PC-9 (cell line): ENCODE data around the gene BICC1. TPM values are rescaled to one million over a fixed set of nuclear protein-coding genes. Genes with fewer than 3 reads are reported as not detected.

Source experiments
- BruUV-seq: library from RNA; stranded (reverse); fragments of 400-500 nt; replicated peaks from 2 replicates; lab custom pipeline; 2021; lab: Mats Ljungman, UMichigan
- CTCF ChIA-PET: fragments of 300-600 bp; sonication (Branson Sonifier 250); formaldehyde crosslinking; loops from one replicate; lab custom pipeline; 2022; ENCODE audit warnings: antibody characterized with exemption; lab: Charles Lee
- POLR2A ChIA-PET: fragments of 300-600 bp; sonication (Branson Sonifier 250); formaldehyde crosslinking; loops from one replicate; lab custom pipeline; 2022; ENCODE audit warnings: antibody characterized with exemption; ENCODE audit not compliant: unreplicated experiment; lab: Charles Lee
- DNase-seq, 2 experiments: peaks; one replicate each; pipeline versions ENCODE4 v3.0.0 to v3.0.0-alpha.2; 2015 to 2022; ENCODE audit warnings: mixed read lengths in 1 of 2
- H2AFZ ChIP-seq: fragments of 200-600 bp; sonication (generic); 2 replicates; pipeline ENCODE4 v1.8.1; 2017; ENCODE audit warnings: antibody characterized with exemption
- H3F3A ChIP-seq: fragments of 200-600 bp; sonication (generic); 2 replicates; pipeline ENCODE4 v1.8.1; 2017; ENCODE audit warnings: antibody characterized with exemption, mild to moderate bottlenecking, low read depth; ENCODE audit not compliant: insufficient read depth
- H3K27ac ChIP-seq: fragments of 200-600 bp; sonication (generic); 2 replicates; pipeline ENCODE4 v1.6.1; 2016; ENCODE audit warnings: mixed run types
- H3K27me3 ChIP-seq: fragments of 200-600 bp; sonication (generic); 2 replicates; pipeline ENCODE4 v1.6.1; 2016; ENCODE audit warnings: low read depth, mixed run types; ENCODE audit not compliant: insufficient read depth
- H3K36me3 ChIP-seq: fragments of 200-600 bp; sonication (generic); 2 replicates; pipeline ENCODE4 v1.6.1; 2016; ENCODE audit warnings: low read depth, mixed run types
- H3K4me1 ChIP-seq: fragments of 200-600 bp; sonication (generic); replicated peaks from 2 replicates; pipeline ENCODE4 v1.6.1; 2016; ENCODE audit warnings: mixed run types; ENCODE audit not compliant: insufficient read depth
- H3K4me2 ChIP-seq: fragments of 200-600 bp; sonication (generic); 2 replicates; pipeline ENCODE4 v1.6.1; 2017; ENCODE audit warnings: mixed run types
- H3K4me3 ChIP-seq: fragments of 200-600 bp; sonication (generic); 2 replicates; pipeline ENCODE4 v1.6.1; 2016; ENCODE audit warnings: mixed run types
- H3K79me2 ChIP-seq: fragments of 200-600 bp; sonication (generic); 2 replicates; pipeline ENCODE4 v1.6.1; 2017; ENCODE audit warnings: low read depth, mixed run types
- H3K9me2 ChIP-seq: fragments of 200-600 bp; sonication (generic); 2 replicates; pipeline ENCODE4 v1.8.1; 2017; ENCODE audit warnings: mild to moderate bottlenecking; ENCODE audit not compliant: insufficient read depth
- H3K9me3 ChIP-seq: fragments of 200-600 bp; sonication (generic); 2 replicates; pipeline ENCODE4 v1.8.1; 2016; ENCODE audit warnings: low read depth; ENCODE audit not compliant: insufficient read depth
- H4K20me1 ChIP-seq: fragments of 200-600 bp; sonication (generic); 2 replicates; pipeline ENCODE4 v1.8.1; 2017; ENCODE audit not compliant: insufficient read depth
- CTCF ChIP-seq: fragments of 200-600 bp; sonication (generic); conservative IDR thresholded peaks from 2 replicates; pipeline ENCODE4 v1.6.1; 2017; ENCODE audit warnings: mixed run types, antibody characterized with exemption, mild to moderate bottlenecking, moderate library complexity
- EZH2 ChIP-seq: fragments of 200-600 bp; sonication (generic); IDR thresholded peaks from 2 replicates; pipeline ENCODE4 v1.8.0; 2017; ENCODE audit warnings: antibody characterized with exemption, low read depth
- intact Hi-C: fragments of 100-400 bp; cut with micrococcal nuclease; formaldehyde crosslinking; loops from one replicate; pipeline ENCODE4 v1.10.0; 2022; ENCODE audit not compliant: unreplicated experiment
- total RNA-seq: library from RNA; stranded (reverse); gene quantifications from 2 replicates; pipeline ENCODE4 v1.2.3, GENCODE V29; 2021

Gene BICC1
- total RNA-seq, 1 experiment from 2014 or later, result not detected

- CTCF ChIA-PET, result no interaction called here
Measured at GRCh38 chr10:58851606-58852005, 338.9 kb downstream of the BICC1 start.

GRCh38 chr10:58853668-58854067, 341.0 kb downstream of the BICC1 start:
- BruUV-seq, result no TSS peak
- no peak overlapping the region for H3K27ac ChIP-seq
- CTCF ChIA-PET, result no interaction called here
- no peak overlapping the region for H2AFZ ChIP-seq
- H3K79me2 ChIP-seq, result no peaks in the 10 kb centered on the region
- H3K9me3 ChIP-seq, result no peaks in the 10 kb centered on the region
- intact Hi-C loops, result loop anchor here (10.0 kb wide), 1 partner anchor 59 kb away; no protein-coding TSS in a partner anchor
- H3K4me3 ChIP-seq, result no peak overlapping the region
- H3K27me3 ChIP-seq, result no peaks in the 10 kb centered on the region
- no peaks in the 10 kb centered on the region for H3F3A ChIP-seq
- H3K9me2 ChIP-seq, result no peaks in the 10 kb centered on the region
- no peak overlapping the region for H3K4me2 ChIP-seq
- no peaks in the 10 kb centered on the region for H3K36me3 ChIP-seq
- POLR2A ChIA-PET, result no interaction called here
- no peak for DNase-seq
- peaks cover 14% of the 10 kb centered on the region for H3K4me1 ChIP-seq
- no peak for TF ChIP-seq CTCF
- H4K20me1 ChIP-seq, result no peaks in the 10 kb centered on the region

More at GRCh38 chr10:58851606-58852005, 338.9 kb downstream of the BICC1 start:
- no peak for DNase-seq
- Histone ChIP-seq H4K20me1 (no peaks in the 10 kb centered on the region), H3K4me1 (peaks cover 5% of the 10 kb centered on the region), H3K27ac (no peak overlapping the region), H3K4me2 (no peak overlapping the region), H3K9me2 (no peaks in the 10 kb centered on the region), H3K9me3 (no peaks in the 10 kb centered on the region), H3F3A (no peaks in the 10 kb centered on the region), H3K36me3 (no peaks in the 10 kb centered on the region), H3K4me3 (no peak overlapping the region), H3K27me3 (no peaks in the 10 kb centered on the region), H3K79me2 (no peaks in the 10 kb centered on the region), H2AFZ (no peak overlapping the region)
- POLR2A ChIA-PET, result no interaction called here
- TF ChIP-seq EZH2 (no peak), CTCF (no peak)
- intact Hi-C loops, result loop anchor here (10.0 kb wide), 1 partner anchor 57 kb away; no protein-coding TSS in a partner anchor
- BruUV-seq, result no TSS peak

- Histone ChIP-seq H3K9me2 (no peaks in the 10 kb centered on the region), H3K27me3 (no peaks in the 10 kb centered on the region), H4K20me1 (no peaks in the 10 kb centered on the region), H2AFZ (no peak overlapping the region), H3K4me1 (peaks cover 14% of the 10 kb centered on the region), H3F3A (no peaks in the 10 kb centered on the region), H3K4me3 (no peak overlapping the region), H3K79me2 (no peaks in the 10 kb centered on the region), H3K27ac (no peak overlapping the region), H3K4me2 (no peak overlapping the region), H3K9me3 (no peaks in the 10 kb centered on the region), H3K36me3 (no peaks in the 10 kb centered on the region)
- POLR2A ChIA-PET, result no interaction called here
- CTCF ChIA-PET, result no interaction called here
- BruUV-seq, result no TSS peak
- TF ChIP-seq EZH2 (no peak), CTCF (no peak)
- no peak for DNase-seq
- intact Hi-C loops, result loop anchor here (10.0 kb wide), 1 partner anchor 60 kb away; no protein-coding TSS in a partner anchor
Measured at GRCh38 chr10:58854811-58855210, 342.1 kb downstream of the BICC1 start.
